Adrenal gland (tissue), 5 donors: ENCODE results near the gene RIPOR3.

Experiments
- CTCF ChIP-seq, 6 experiments: fragments of 450-650 bp in 4 of 6; fragments of 200-600 bp in 2 of 6; sonication (generic) in 1 of 6; IDR thresholded peaks; 1 replicate in 5 of 6; 2 replicates in 1 of 6; pipeline versions ENCODE4 v1.5.1 to v1.8.0; 2016 to 2021; ENCODE audit warnings: antibody characterized with exemption in 6 of 6, mild to moderate bottlenecking in 2 of 6, moderate library complexity in 1 of 6
- POLR2A ChIP-seq, 2 donors: fragments of 450-650 bp; IDR thresholded peaks; one replicate each; pipeline ENCODE4 v1.6.1; 2017; ENCODE audit warnings: antibody characterized with exemption in 2 of 2, mild to moderate bottlenecking in 2 of 2, moderate library complexity in 1 of 2
- donor health status: DM: no; HTN: no; CAD: no.

DNA sequence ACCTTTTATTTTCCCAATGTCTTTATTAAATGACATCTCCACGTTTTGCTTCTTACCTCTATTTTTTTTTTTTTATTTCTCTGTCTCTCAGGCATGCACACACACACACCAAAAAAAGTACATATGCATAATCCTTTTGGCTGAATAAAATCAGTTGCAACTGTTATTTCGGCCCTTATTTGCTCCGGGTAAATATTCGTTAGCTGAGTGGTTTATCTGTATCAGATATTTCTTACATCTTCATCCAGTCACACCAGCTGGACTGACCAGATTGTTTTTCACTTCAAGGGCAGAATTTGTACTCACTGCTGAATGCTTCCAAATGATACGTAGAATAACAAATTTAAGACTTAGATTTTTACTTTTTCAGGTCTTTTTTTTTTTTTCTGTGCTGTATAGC, 135.7 kb downstream of the RIPOR3 start:
- TF ChIP-seq POLR2A (IDR thresholded peaks at IDR 0.05) (no peak), CTCF (IDR thresholded peaks at IDR 0.05) (no peak)
